Hematopoietic multipotent progenitor cell treated with erythropoietin and hydrocortisone succinate and interleukin-3 and kit ligand, for 17 days (in vitro differentiated cells): ENCODE measurements around the gene ZNF512.
"Not testable (repeated sequence)": the region's sequence is repeated elsewhere in the genome, so short reads cannot be mapped to it uniquely, and the experiment has no call there.

ENCODE experiments used
- DNase-seq: peaks from one replicate; pipeline ENCODE4 v3.0.0-alpha.2; 2015; ENCODE audit warnings: low spot score

Gene ZNF512

GRCh38 chr2:27582129-27582694 lies 630 bp upstream of the ZNF512 start:
- DNase-seq, result no peak

- no peak for DNase-seq
Measured at GRCh38 chr2:27583390-27583915, 611 bp downstream of the ZNF512 start.

GRCh38 chr2:27584597-27584996 lies 1.8 kb downstream of the ZNF512 start:
- no peak for DNase-seq

- no peak for DNase-seq
Measured at GRCh38 chr2:27587025-27587424, 4.2 kb downstream of the ZNF512 start.

GRCh38 chr2:27588308-27588707 lies 5.5 kb downstream of the ZNF512 start:
- no peak for DNase-seq

GRCh38 chr2:27591745-27592144 lies 8.9 kb downstream of the ZNF512 start:
- DNase-seq, result no peak

GRCh38 chr2:27593240-27593639 lies 10.4 kb downstream of the ZNF512 start:
- DNase-seq, result no peak

GRCh38 chr2:27594020-27594703 lies 11.3 kb downstream of the ZNF512 start:
- not testable (repeated sequence) for DNase-seq

GRCh38 chr2:27595412-27595811 lies 12.6 kb downstream of the ZNF512 start:
- DNase-seq, result not testable (repeated sequence)

- DNase-seq, result no peak
Measured at GRCh38 chr2:27596627-27597026, 13.8 kb downstream of the ZNF512 start.

- DNase-seq, result no peak
Measured at GRCh38 chr2:27606611-27607010, 23.8 kb downstream of the ZNF512 start.

- no peak for DNase-seq
Measured at GRCh38 chr2:27613985-27614384, 31.1 kb downstream of the ZNF512 start.

GRCh38 chr2:27615316-27615715 lies 32.5 kb downstream of the ZNF512 start:
- DNase-seq, result no peak

GRCh38 chr2:27621524-27621923 lies 38.7 kb downstream of the ZNF512 start:
- DNase-seq, result no peak

- no peak for DNase-seq
Measured at GRCh38 chr2:27622921-27623384, 40.1 kb downstream of the ZNF512 start.

GRCh38 chr2:27624943-27625342 lies 42.1 kb downstream of the ZNF512 start:
- no peak for DNase-seq

GRCh38 chr2:27626323-27626722 lies 43.5 kb downstream of the ZNF512 start:
- not testable (repeated sequence) for DNase-seq

GRCh38 chr2:27626921-27627320 lies 44.1 kb downstream of the ZNF512 start:
- not testable (repeated sequence) for DNase-seq

GRCh38 chr2:27627963-27628766 lies 45.3 kb downstream of the ZNF512 start:
- DNase-seq, result no peak

- peak; percentile 82 for DNase-seq
Measured at GRCh38 chr2:27628767-27629709, 46.2 kb downstream of the ZNF512 start, which contains the start of the genes CCDC121 and GPN1. Gene CCDC121, minus strand, starts transcription at chr2:27629012. Its CDS starts 1,213 bp downstream, at chr2:27627799. Gene GPN1, plus strand, starts transcription at chr2:27629050. Its CDS starts 9 bp downstream, at chr2:27629059.

- not testable (repeated sequence) for DNase-seq
Measured at GRCh38 chr2:27630257-27630656, 47.4 kb downstream of the ZNF512 start.
